GM21367 (cell line): ENCODE results near the gene ERMARD.
A peak's percentile ranks its signal among the peaks of the same experiment; 100 is the strongest.

Experiments
- ATAC-seq: cut with Tn5 transposase; IDR thresholded peaks from one replicate; pipeline ENCODE4 v1.9.1; 2021; ENCODE audit not compliant: unreplicated experiment

The ERMARD gene

GRCh38 chr6:169751242-169752073 lies at the start of gene ERMARD, which contains the start of gene DYNLT2:
Gene ERMARD (plus strand): TSS chr6:169751622. CDS start chr6:169751658, 36 bp downstream.
Gene DYNLT2 (minus strand): TSS chr6:169751572. CDS start chr6:169751458, 114 bp downstream.
- ATAC-seq, result peak; percentile 88

- ATAC-seq, result peak; percentile 96
Measured at GRCh38 chr6:169701954-169702839, 49.2 kb upstream of the ERMARD start, which contains the start of the genes C6orf120 and WDR27. Gene C6orf120 (plus strand): TSS chr6:169702126. CDS start chr6:169702460, 334 bp downstream. Gene WDR27 (minus strand): TSS chr6:169702029. CDS start chr6:169689005, 13,024 bp downstream.

DNA sequence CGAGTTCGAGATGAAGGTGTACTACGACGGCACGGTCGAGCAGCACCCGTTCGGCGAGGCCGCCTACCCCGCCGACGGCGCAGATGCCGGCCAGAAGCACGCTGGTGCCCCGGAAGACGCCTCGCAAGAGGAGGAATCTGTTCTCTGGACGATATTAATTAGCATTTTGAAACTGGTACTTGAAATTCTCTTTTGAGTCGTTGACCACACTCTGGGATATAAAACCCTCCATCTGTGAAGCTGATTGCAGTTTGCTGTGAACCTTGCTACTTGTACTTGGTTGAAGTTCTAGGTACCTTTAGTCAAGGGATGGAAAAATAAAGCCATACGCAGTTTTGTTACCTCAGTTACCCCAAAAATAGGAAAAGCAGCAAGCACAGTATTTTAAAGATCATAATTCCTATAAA lies 48.6 kb upstream of the ERMARD start:
- ATAC-seq, result no peak

GRCh38 chr6:169707772-169708171 lies 43.6 kb upstream of the ERMARD start:
- ATAC-seq, result no peak

DNA sequence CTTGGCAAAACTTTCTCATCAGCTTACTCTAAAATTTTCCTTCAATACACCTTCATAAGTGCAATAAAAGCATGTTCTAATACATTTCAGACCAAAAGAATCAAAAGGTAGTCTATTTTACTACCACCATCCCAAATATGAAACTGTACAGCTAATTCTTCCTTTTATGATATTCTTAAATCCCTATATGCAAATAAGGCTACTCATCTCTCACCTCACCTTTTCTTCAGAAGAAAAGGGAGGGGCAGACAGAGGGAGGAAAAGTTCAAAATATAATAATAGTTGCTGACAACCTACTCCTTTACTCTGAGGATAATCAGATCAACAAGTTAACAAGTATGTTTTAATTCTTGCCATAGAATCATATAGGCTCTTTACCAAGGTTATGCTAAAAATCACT lies 42.1 kb upstream of the ERMARD start:
- no peak for ATAC-seq

DNA sequence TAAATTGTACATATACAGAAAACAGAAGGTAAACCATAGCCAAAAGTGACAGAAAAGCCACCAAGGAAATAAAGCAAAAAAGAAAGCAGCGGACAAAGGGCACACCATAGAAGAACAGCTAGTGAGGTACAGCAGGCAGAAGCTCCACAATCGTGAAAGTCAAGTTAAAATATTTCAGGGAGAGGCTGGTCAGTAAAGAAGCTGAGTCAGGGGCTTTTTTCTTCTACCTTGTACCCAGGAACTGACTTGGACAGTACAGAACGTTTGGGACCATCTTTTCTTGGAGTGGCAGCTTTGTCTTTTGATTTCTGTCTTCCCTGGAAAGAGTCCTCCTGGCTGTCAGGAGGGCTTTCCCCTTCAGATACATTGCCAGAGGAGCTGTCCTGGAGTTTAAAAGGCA lies 41.4 kb upstream of the ERMARD start:
- no peak for ATAC-seq

- no peak for ATAC-seq
Measured at GRCh38 chr6:169714178-169714577, 37.2 kb upstream of the ERMARD start.

DNA sequence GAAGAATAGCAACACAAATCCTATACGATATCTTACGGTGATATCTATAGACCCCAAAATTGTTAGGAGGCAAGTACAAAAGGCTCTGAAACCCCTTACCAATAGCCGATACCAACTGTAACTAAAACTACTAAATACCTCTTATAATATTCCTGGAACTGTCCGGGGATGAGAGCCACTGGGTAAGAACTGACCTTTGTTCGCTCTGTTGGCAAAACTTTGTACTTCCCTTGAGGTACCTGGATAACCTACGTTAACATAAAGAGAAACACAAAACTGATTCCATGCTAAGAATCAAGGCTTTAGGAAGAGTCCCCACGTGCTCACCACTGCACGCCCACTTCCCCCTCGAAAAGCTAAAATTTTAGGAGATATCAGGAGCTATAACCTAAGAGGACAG lies 36.8 kb upstream of the ERMARD start:
- ATAC-seq, result no peak

DNA sequence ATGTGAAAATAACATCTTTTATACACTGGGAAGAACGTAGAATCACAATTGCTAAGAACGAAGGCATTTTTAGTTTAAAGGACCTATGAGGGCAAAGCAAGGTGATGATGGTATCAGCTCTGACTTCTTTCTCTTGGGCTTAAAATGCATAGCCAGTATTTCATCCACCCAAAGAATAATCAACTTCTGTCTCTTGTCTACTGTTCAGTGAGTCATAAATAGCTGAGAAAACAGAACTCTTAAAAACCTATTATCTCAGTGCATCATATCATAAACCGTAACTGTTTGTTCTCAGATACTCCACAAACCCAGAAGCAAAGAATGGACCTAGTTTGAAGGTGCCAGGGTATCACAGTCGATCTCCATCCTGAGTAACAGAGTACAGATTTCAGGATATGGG lies 32.3 kb upstream of the ERMARD start:
- ATAC-seq, result no peak

DNA sequence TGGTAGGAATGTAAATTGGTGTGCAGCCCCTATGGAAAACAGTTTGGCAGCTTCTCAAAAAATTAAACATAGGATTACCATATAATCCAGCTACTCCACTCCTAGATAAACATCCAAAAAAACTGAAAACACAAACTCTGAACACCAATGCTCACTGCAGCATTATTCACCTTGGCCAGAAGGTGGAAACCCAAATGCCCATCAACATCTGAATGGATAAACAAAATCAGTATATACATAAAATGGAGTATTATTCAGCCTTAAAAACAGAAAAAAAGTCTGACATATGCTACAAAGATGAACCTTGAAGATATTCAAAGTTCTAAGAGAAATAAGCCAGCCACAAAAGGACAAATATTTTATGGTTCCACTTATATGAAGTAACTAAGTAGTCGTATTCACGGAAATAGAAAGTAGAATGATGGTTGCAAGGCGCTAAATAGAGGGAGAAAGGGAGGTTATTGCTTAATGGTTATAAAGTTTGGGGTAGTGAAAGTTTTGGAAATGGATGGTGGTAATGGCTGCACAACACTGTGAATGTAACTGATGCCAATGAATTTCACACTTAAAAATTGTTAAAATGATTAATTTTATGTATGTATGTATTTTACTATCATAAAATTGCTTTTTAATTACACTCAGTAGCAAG lies 31.1 kb upstream of the ERMARD start:
- no peak for ATAC-seq

DNA sequence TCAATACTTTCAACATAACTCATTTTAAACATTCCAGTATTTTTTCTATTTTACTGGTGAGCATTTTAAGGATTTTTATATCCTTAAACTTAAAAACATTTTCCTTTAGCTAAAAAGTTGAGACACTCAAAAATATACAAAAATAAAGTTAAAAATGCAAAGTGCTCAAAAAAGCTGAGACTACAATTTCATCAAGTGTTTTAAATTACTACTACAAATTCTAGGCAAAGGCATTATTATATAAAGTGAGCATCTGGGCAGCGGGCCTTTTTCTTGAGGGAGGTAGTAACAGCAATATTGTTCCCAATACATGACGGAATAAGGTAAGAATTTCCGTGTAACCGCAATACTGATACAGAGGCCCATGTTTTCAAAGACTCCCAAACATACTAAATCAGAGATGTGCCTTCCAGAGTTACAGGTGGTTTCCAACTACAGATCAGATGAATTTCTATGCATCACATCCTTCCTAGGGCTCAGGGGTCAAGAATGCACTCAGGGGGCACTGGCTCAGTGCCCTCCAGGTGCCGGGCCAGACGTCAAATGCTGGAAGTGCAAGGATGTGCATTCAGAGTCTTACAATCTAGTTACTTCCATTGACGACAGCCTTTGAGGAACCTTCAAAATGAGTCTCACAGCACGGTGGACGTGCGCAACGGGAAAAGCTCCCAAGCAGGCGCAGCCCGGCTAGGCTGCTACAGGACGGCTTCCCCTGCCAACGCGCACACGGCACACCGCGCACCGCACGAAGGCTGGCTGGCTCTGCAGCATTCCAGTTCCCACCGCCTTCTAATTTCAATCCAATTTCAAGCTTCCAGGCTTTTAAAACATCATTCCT lies 28.8 kb upstream of the ERMARD start:
- no peak for ATAC-seq

DNA sequence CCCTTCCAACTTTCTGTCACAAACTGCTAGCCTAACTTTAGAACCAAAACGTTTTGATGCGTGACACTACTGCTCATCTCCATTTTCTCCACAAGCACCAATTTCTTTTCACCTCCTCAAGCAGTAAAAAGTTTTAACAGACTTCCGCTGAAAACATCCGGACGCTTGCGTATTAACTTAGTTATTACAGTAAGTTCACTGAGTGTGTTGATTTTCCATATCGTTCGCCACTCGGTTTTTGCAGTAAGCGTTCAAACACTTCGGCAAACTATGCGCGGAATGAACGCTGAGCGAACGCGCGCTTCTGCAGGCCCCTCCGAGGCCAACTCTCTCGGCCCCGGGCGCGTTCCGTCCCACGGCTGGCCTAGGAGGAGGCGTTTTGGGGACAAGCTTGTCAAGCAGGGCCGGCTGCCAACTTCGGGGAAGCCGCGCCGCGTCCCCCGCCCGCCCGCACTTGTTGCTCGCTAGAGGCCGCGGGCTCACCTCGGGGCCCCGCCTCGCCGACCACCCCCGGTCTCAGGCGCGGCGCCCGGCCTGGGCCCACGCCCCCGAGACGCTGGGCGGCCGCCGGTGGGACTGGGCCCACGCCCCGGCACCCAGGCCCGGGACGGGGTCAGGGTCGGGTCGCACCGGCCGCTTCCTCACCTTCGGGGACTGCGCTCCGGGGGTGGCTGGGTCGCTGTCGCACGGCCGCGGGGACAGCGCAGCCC lies 28.1 kb upstream of the ERMARD start:
- ATAC-seq, result peak; percentile 34

- ATAC-seq, result peak; percentile 29
Measured at GRCh38 chr6:169723991-169724493, 27.4 kb upstream of the ERMARD start.

DNA sequence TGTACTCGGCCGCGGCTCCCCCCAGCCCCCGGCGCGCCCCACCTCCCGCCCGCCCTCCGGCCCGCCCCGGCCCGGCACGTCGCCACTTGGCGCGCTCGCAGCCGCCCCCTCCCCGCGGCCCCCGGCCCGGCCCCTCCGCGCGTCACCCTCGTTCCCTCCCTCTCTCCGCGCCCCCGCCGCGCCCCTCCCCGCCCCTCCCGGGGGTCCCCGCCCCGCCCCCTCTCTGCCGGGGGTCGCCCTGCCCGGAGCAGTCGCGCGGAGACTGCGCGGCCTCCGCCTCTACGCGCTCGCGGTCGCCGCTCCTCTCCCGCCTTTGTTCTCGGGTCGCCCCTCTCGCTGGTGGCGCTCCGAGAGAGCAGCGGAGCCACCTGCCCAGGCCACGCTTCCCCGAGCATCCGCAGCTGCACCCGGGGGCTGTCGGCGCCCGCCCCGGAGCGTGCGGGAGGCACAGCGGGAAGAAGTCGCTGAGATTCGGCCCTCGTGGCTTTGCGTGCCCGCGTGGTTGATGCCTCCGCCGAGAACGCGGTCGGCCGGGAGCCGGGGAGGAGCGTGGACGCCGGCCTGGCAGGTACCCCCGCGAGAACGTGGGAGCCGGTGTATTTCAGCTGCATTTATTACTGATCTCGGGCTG lies 26.8 kb upstream of the ERMARD start, which contains the start of gene PHF10:
PHF10 (minus strand) TSS at position 7 of the 631 bp plus-strand sequence. CDS start 569 bp downstream, outside the sequence.
- ATAC-seq, result peak; percentile 37

- peak; percentile 4 for ATAC-seq
Measured at GRCh38 chr6:169725125-169726048, 26.0 kb upstream of the ERMARD start.

DNA sequence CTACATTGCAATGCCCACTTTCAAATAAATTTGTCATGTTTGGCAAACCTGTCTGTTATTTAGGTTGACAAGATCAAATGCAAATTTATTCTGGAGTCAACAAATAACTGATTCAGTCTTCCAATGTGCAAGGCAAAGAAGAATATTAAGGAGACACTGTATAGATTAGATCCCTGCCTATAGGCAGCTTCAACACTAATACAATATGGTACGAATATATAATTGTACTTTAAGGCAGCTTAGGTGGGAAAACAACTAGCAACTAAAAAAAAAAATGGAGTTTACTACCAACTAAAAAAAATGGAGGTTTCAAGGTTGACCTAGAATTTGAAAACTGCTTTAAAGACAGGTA lies 25.4 kb upstream of the ERMARD start:
- ATAC-seq, result no peak

- no peak for ATAC-seq
Measured at GRCh38 chr6:169726963-169727362, 24.5 kb upstream of the ERMARD start.

DNA sequence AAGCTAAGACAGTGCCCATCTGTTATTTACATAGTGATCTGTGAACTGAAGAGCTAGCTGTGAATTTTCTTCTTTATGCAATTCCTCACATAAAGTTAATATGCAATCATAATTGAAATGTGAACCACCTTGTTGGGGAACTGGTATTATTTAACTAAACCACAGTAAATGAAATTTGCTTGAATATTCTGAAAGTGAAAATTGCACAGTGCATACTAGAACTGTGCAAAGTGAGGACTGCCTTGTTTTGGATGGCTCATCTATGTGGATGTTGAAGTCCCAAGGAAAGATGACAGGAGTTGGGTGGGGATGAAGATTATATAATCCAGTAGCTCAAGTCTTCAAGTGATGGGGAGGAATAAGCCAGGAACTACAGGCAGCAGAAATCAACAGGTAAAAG lies 21.5 kb upstream of the ERMARD start:
- ATAC-seq, result no peak
